IPS-15b (cell line): ENCODE results near the gene NUDT15.
A peak's percentile ranks its signal among the peaks of the same experiment; 100 is the strongest.

Source experiments
- H3K27me3 ChIP-seq: one replicate; pipeline ENCODE4 v1.6.1; 2013; ENCODE audit warnings: low read length; ENCODE audit not compliant: control insufficient read depth, insufficient read depth
- H3K36me3 ChIP-seq: one replicate; pipeline ENCODE4 v1.6.1; 2013; ENCODE audit warnings: low read length; ENCODE audit not compliant: control insufficient read depth, insufficient read depth
- H3K4me1 ChIP-seq: one replicate; pipeline ENCODE4 v1.6.1; 2013; ENCODE audit warnings: mild to moderate bottlenecking, low read length; ENCODE audit not compliant: control insufficient read depth, insufficient read depth
- H3K4me3 ChIP-seq: one replicate; pipeline ENCODE4 v1.5.1; 2013; ENCODE audit warnings: low read depth, low read length
- H3K9ac ChIP-seq: one replicate; pipeline ENCODE4 v1.6.1; 2013; ENCODE audit warnings: low read depth, mild to moderate bottlenecking, low read length
- H3K9me3 ChIP-seq: one replicate; pipeline ENCODE4 v1.6.1; 2013; ENCODE audit warnings: mild to moderate bottlenecking, low read length; ENCODE audit not compliant: control insufficient read depth, insufficient read depth

The NUDT15 gene

GRCh38 chr13:48009284-48009683 lies 28.2 kb upstream of the NUDT15 start:
- no peaks in the 10 kb centered on the region for H3K36me3 ChIP-seq
- H3K9ac ChIP-seq: no peak overlapping the region
- H3K4me3 ChIP-seq: no peak overlapping the region

GRCh38 chr13:48010698-48011097 lies 26.8 kb upstream of the NUDT15 start:
- H3K9me3 ChIP-seq: no peaks in the 10 kb centered on the region
- no peak overlapping the region for H3K9ac ChIP-seq
- H3K36me3 ChIP-seq: no peaks in the 10 kb centered on the region
- no peak overlapping the region for H3K4me3 ChIP-seq
- no peaks in the 10 kb centered on the region for H3K27me3 ChIP-seq
- peaks cover 6% of the 10 kb centered on the region for H3K4me1 ChIP-seq

More at GRCh38 chr13:48009284-48009683, 28.2 kb upstream of the NUDT15 start:
- no peaks in the 10 kb centered on the region for H3K27me3 ChIP-seq
- H3K4me1 ChIP-seq: peaks cover 12% of the 10 kb centered on the region
- H3K9me3 ChIP-seq: no peaks in the 10 kb centered on the region

- H3K9ac ChIP-seq: no peak overlapping the region
- H3K36me3 ChIP-seq: no peaks in the 10 kb centered on the region
- H3K9me3 ChIP-seq: no peaks in the 10 kb centered on the region
- H3K27me3 ChIP-seq: no peaks in the 10 kb centered on the region
- H3K4me3 ChIP-seq: no peak overlapping the region
- H3K4me1 ChIP-seq: peaks cover 6% of the 10 kb centered on the region
Observed at GRCh38 chr13:48012668-48013067, 24.9 kb upstream of the NUDT15 start.

- Histone ChIP-seq H3K36me3 (no peaks in the 10 kb centered on the region), H3K4me3 (no peak overlapping the region), H3K4me1 (peaks cover 5% of the 10 kb centered on the region), H3K27me3 (no peaks in the 10 kb centered on the region), H3K9ac (no peak overlapping the region), H3K9me3 (no peaks in the 10 kb centered on the region)
Observed at GRCh38 chr13:48014359-48014758, 23.2 kb upstream of the NUDT15 start.

GRCh38 chr13:48018637-48019036 lies 18.9 kb upstream of the NUDT15 start:
- H3K36me3 ChIP-seq: no peaks in the 10 kb centered on the region
- H3K27me3 ChIP-seq: no peaks in the 10 kb centered on the region
- no peak overlapping the region for H3K4me3 ChIP-seq
- H3K4me1 ChIP-seq: no peaks in the 10 kb centered on the region
- H3K9ac ChIP-seq: no peak overlapping the region
- H3K9me3 ChIP-seq: no peaks in the 10 kb centered on the region

GRCh38 chr13:48019796-48020195 lies 17.7 kb upstream of the NUDT15 start:
- no peaks in the 10 kb centered on the region for H3K4me1 ChIP-seq
- H3K36me3 ChIP-seq: no peaks in the 10 kb centered on the region
- H3K9ac ChIP-seq: no peak overlapping the region
- no peaks in the 10 kb centered on the region for H3K9me3 ChIP-seq
- no peak overlapping the region for H3K4me3 ChIP-seq
- H3K27me3 ChIP-seq: no peaks in the 10 kb centered on the region

- Histone ChIP-seq H3K4me1 (no peaks in the 10 kb centered on the region), H3K27me3 (no peaks in the 10 kb centered on the region), H3K9me3 (peaks cover 10% of the 10 kb centered on the region), H3K36me3 (no peaks in the 10 kb centered on the region), H3K4me3 (no peak overlapping the region), H3K9ac (no peak overlapping the region)
Observed at GRCh38 chr13:48028066-48028465, 9.5 kb upstream of the NUDT15 start.

GRCh38 chr13:48029859-48030258 lies 7.7 kb upstream of the NUDT15 start:
- H3K4me3 ChIP-seq: no peak overlapping the region
- H3K36me3 ChIP-seq: no peaks in the 10 kb centered on the region
- H3K27me3 ChIP-seq: no peaks in the 10 kb centered on the region
- peaks cover 10% of the 10 kb centered on the region for H3K9me3 ChIP-seq
- no peaks in the 10 kb centered on the region for H3K4me1 ChIP-seq
- H3K9ac ChIP-seq: no peak overlapping the region

- Histone ChIP-seq H3K9ac (peak overlapping the region; percentile 91), H3K4me3 (peak overlapping the region; percentile 95), H3K36me3 (no peaks in the 10 kb centered on the region)
Observed at GRCh38 chr13:48038761-48039160, 1.2 kb downstream of the NUDT15 start.

GRCh38 chr13:48040049-48040448 lies 2.5 kb downstream of the NUDT15 start:
- Histone ChIP-seq H3K9me3 (no peaks in the 10 kb centered on the region), H3K4me3 (no peak overlapping the region), H3K4me1 (peaks cover 5% of the 10 kb centered on the region), H3K27me3 (no peaks in the 10 kb centered on the region), H3K36me3 (no peaks in the 10 kb centered on the region), H3K9ac (no peak overlapping the region)

More at GRCh38 chr13:48038761-48039160, 1.2 kb downstream of the NUDT15 start:
- peaks cover 5% of the 10 kb centered on the region for H3K4me1 ChIP-seq
- no peaks in the 10 kb centered on the region for H3K9me3 ChIP-seq
- no peaks in the 10 kb centered on the region for H3K27me3 ChIP-seq

- H3K4me3 ChIP-seq: no peak overlapping the region
- H3K4me1 ChIP-seq: peaks cover 5% of the 10 kb centered on the region
- H3K9me3 ChIP-seq: no peaks in the 10 kb centered on the region
- H3K9ac ChIP-seq: no peak overlapping the region
- H3K27me3 ChIP-seq: no peaks in the 10 kb centered on the region
- H3K36me3 ChIP-seq: peaks cover under 1% of the 10 kb centered on the region
Observed at GRCh38 chr13:48040896-48041295, 3.4 kb downstream of the NUDT15 start.

GRCh38 chr13:48042894-48043293 lies 5.4 kb downstream of the NUDT15 start:
- Histone ChIP-seq H3K36me3 (peaks cover 3% of the 10 kb centered on the region), H3K4me1 (peaks cover 5% of the 10 kb centered on the region), H3K9ac (no peak overlapping the region), H3K9me3 (no peaks in the 10 kb centered on the region), H3K27me3 (no peaks in the 10 kb centered on the region), H3K4me3 (no peak overlapping the region)
